GM23338 (cell line): ENCODE data around the gene LAMB3. TPM values are rescaled to one million over a fixed set of nuclear protein-coding genes. Genes with fewer than 3 reads are reported as not detected.

Source experiments
- ATAC-seq: fragments of 200-7000 bp; cut with Tn5 transposase; 3 replicates; pipeline ENCODE4 v1.9.1; 2020
- DNase-seq: peaks from one replicate; pipeline ENCODE4 v3.0.0-alpha.2; 2015; ENCODE audit warnings: low spot score
- H2AFZ ChIP-seq: fragments of 200-600 bp; sonication (generic); 2 replicates; pipeline ENCODE4 v1.8.0; 2016; ENCODE audit warnings: antibody characterized with exemption, mild to moderate bottlenecking, moderate library complexity
- H3F3A ChIP-seq: fragments of 200-600 bp; sonication (generic); replicated peaks from 2 replicates; pipeline ENCODE4 v1.8.0; 2017; ENCODE audit warnings: antibody characterized with exemption, mixed run types, low read depth
- H3K27ac ChIP-seq: fragments of 200-600 bp; sonication (generic); 2 replicates; pipeline ENCODE4 v1.6.1; 2016; ENCODE audit warnings: low read depth
- H3K27me3 ChIP-seq: fragments of 200-600 bp; sonication (generic); 2 replicates; pipeline ENCODE4 v1.8.0; 2016; ENCODE audit warnings: mild to moderate bottlenecking, mixed run types, moderate library complexity; ENCODE audit not compliant: insufficient read depth
- H3K36me3 ChIP-seq: fragments of 200-600 bp; sonication (generic); 2 replicates; pipeline ENCODE4 v1.8.0; 2016; ENCODE audit warnings: mild to moderate bottlenecking; ENCODE audit not compliant: insufficient read depth
- H3K4me1 ChIP-seq: fragments of 200-600 bp; sonication (generic); 2 replicates; pipeline ENCODE4 v1.8.0; 2016; ENCODE audit warnings: mild to moderate bottlenecking, moderate library complexity; ENCODE audit not compliant: insufficient read depth
- H3K4me2 ChIP-seq: fragments of 200-600 bp; sonication (generic); 2 replicates; pipeline ENCODE4 v1.7.1; 2017; ENCODE audit warnings: mixed run types
- H3K4me3 ChIP-seq: fragments of 200-600 bp; sonication (generic); 2 replicates; pipeline ENCODE4 v1.6.1; 2016; ENCODE audit warnings: mixed run types
- H3K79me2 ChIP-seq: fragments of 200-600 bp; sonication (generic); replicated peaks from 2 replicates; pipeline ENCODE4 v1.8.0; 2017; ENCODE audit warnings: mild to moderate bottlenecking; ENCODE audit not compliant: insufficient read depth
- H3K9me2 ChIP-seq: fragments of 200-600 bp; sonication (generic); 2 replicates; pipeline ENCODE4 v1.8.0; 2017; ENCODE audit not compliant: insufficient read depth
- H4K20me1 ChIP-seq: fragments of 200-600 bp; sonication (generic); replicated peaks from 2 replicates; pipeline ENCODE4 v1.8.0; 2017; ENCODE audit warnings: mild to moderate bottlenecking; ENCODE audit not compliant: insufficient read depth
- H3K27ac Mint-ChIP-seq: 2 replicates; pipeline ENCODE4 v1.8.0; 2020; ENCODE audit warnings: inconsistent platforms, mild to moderate bottlenecking, moderate library complexity, mixed read lengths
- H3K27me3 Mint-ChIP-seq: 3 replicates; pipeline ENCODE4 v1.8.0; 2022; ENCODE audit warnings: low read depth, mild to moderate bottlenecking, moderate library complexity, mixed read lengths, inconsistent platforms; ENCODE audit not compliant: insufficient read depth, poor library complexity
- H3K36me3 Mint-ChIP-seq: 3 replicates; pipeline ENCODE4 v1.8.0; 2021; ENCODE audit warnings: low read depth, mild to moderate bottlenecking, inconsistent platforms, moderate library complexity, mixed read lengths
- H3K4me1 Mint-ChIP-seq: 3 replicates; pipeline ENCODE4 v1.8.0; 2020; ENCODE audit warnings: mild to moderate bottlenecking, inconsistent platforms, mixed read lengths
- H3K4me3 Mint-ChIP-seq: 3 replicates; pipeline ENCODE4 v1.8.0; 2021; ENCODE audit warnings: moderate library complexity, mild to moderate bottlenecking, inconsistent platforms, mixed read lengths
- H3K9me3 Mint-ChIP-seq: 3 replicates; pipeline ENCODE4 v1.8.0; 2020; ENCODE audit warnings: moderate library complexity, mild to moderate bottlenecking, inconsistent platforms, mixed read lengths
- CREB1 ChIP-seq: fragments of 250-450 bp; sonication (Bioruptor Pico); IDR thresholded peaks from 2 replicates; pipeline ENCODE4 v1.5.0; 2020; ENCODE audit warnings: low read depth, mild to moderate bottlenecking, moderate library complexity
- EZH2phosphoT487 ChIP-seq: fragments of 200-600 bp; sonication (generic); IDR thresholded peaks from one replicate; pipeline ENCODE4 v1.8.1; 2018; ENCODE audit warnings: antibody characterized with exemption; ENCODE audit not compliant: unreplicated experiment
- NANOG ChIP-seq: IDR thresholded peaks from 2 replicates; pipeline ENCODE4 v1.6.1; 2016; ENCODE audit warnings: antibody characterized with exemption, borderline replicate concordance
- POLR2AphosphoS5 ChIP-seq: IDR thresholded peaks from 2 replicates; pipeline ENCODE4 v1.6.1; 2016; ENCODE audit warnings: antibody characterized with exemption, low read depth
- ZNF331 ChIP-seq: fragments of 250-450 bp; sonication (Bioruptor Pico); IDR thresholded peaks from 2 replicates; pipeline ENCODE4 v1.5.0; 2020; ENCODE audit warnings: low read depth, mild to moderate bottlenecking, moderate library complexity
- polyA plus RNA-seq: library from polyadenylated mRNA; unstranded; fragments of >200 nt; fragmentation: Nextera tagmentation; extraction: Ambion mirVana; gene quantifications from 2 replicates; pipeline ENCODE4 v1.2.1, GENCODE V29; 2016
- total RNA-seq: library from RNA; depleted of rRNA; stranded (reverse); fragments of >200 nt; shearing (Covaris generic); gene quantifications from 2 replicates; pipeline ENCODE4 v1.2.3, GENCODE V29; 2014
- TF ChIP-seq, protein P1 (sequence below): IDR thresholded peaks from one replicate; pipeline ENCODE4 v1.6.1; 2018; ENCODE audit warnings: antibody characterized with exemption; ENCODE audit not compliant: unreplicated experiment
- TF ChIP-seq, protein P2 (sequence below), 2 experiments: fragments of 200-600 bp in 1 of 2; sonication (generic) in 1 of 2; conservative IDR thresholded peaks; 2 replicates each; pipeline versions ENCODE4 v1.5.1 to v1.6.1; 2016 to 2017; ENCODE audit warnings: antibody characterized with exemption in 2 of 2, low read depth in 2 of 2, mild to moderate bottlenecking in 2 of 2, moderate library complexity in 1 of 2

Gene LAMB3
- total and polyA plus RNA-seq, 2 experiments from 2014 or later: 0.05 to 0.52 TPM

DNA sequence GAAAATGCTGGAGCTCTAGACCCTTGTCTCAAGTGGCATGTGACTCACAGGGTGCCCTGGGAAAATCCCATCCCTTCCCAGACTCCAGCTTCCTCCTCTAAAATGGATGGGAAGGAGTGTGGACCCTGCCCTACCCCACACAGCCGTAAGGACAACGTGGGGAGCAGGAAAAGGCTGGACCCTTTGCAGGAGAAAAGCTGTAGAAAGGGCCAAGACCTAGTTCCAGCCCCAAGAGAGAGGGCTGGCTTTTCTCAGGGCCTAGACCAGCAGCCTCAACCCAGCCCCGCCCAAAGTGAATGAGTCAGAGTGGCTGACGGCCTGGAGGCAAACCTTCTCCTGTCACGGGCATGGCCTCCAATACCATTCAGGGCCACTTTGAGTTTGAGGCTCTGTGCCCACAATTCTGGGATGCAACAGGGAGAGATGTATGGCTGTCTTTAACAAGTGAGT lies 1.1 kb downstream of the LAMB3 start (continued):
- TF ChIP-seq ZNF331 (CRISPR knock-in tag): no peak
- no peak for TF ChIP-seq EZH2phosphoT487
- TF ChIP-seq POLR2AphosphoS5: no peak
- TF ChIP-seq, protein P1, sequence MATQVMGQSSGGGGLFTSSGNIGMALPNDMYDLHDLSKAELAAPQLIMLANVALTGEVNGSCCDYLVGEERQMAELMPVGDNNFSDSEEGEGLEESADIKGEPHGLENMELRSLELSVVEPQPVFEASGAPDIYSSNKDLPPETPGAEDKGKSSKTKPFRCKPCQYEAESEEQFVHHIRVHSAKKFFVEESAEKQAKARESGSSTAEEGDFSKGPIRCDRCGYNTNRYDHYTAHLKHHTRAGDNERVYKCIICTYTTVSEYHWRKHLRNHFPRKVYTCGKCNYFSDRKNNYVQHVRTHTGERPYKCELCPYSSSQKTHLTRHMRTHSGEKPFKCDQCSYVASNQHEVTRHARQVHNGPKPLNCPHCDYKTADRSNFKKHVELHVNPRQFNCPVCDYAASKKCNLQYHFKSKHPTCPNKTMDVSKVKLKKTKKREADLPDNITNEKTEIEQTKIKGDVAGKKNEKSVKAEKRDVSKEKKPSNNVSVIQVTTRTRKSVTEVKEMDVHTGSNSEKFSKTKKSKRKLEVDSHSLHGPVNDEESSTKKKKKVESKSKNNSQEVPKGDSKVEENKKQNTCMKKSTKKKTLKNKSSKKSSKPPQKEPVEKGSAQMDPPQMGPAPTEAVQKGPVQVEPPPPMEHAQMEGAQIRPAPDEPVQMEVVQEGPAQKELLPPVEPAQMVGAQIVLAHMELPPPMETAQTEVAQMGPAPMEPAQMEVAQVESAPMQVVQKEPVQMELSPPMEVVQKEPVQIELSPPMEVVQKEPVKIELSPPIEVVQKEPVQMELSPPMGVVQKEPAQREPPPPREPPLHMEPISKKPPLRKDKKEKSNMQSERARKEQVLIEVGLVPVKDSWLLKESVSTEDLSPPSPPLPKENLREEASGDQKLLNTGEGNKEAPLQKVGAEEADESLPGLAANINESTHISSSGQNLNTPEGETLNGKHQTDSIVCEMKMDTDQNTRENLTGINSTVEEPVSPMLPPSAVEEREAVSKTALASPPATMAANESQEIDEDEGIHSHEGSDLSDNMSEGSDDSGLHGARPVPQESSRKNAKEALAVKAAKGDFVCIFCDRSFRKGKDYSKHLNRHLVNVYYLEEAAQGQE: no peak
- TF ChIP-seq NANOG: no peak

DNA sequence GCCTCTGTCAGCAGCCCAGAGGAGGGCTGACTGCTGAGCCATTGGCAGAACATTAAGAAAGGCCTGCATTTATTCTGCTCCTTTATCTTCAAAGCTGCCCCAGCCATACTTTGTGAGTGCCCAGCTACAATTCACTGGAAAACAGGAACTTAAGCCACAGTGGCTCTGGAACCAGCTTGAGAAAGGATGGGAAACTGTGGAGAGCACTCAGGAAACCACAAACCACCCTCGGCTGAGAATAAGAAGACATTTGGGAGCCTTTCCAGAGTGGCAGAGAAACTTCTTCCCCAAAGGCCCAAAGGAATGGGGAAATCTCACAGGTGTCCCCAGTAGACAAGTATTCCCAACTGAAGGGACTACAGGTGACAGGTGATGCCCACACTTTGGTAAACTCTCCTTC lies 1.8 kb downstream of the LAMB3 start:
- Histone ChIP-seq H3K4me3 (no peak overlapping the region), H3K9me2 (no peaks in the 10 kb centered on the region), H3K36me3 (no peaks in the 10 kb centered on the region), H3K27me3 (no peaks in the 10 kb centered on the region), H3K4me1 (peaks cover 7% of the 10 kb centered on the region), H3K79me2 (no peaks in the 10 kb centered on the region), H3K4me2 (no peak overlapping the region), H2AFZ (no peak overlapping the region), H3F3A (no peaks in the 10 kb centered on the region), H4K20me1 (no peaks in the 10 kb centered on the region), H3K27ac (no peak overlapping the region)
- no peaks in the 10 kb centered on the region; the same call in 2 of the 3 replicates for H3K9me3 Mint-ChIP-seq
- H3K4me3 Mint-ChIP-seq: no peak overlapping the region
- DNase-seq (no peak), ATAC-seq (no peak)
- peaks cover 12% of the 10 kb centered on the region for H3K27me3 Mint-ChIP-seq
- H3K27ac Mint-ChIP-seq: no peak overlapping the region
- peaks cover 23% of the 10 kb centered on the region for H3K4me1 Mint-ChIP-seq
- TF ChIP-seq, protein P1: no peak
- no peak for TF ChIP-seq CREB1 (CRISPR knock-in tag)
- no peak for TF ChIP-seq ZNF331 (CRISPR knock-in tag)
- TF ChIP-seq, protein P2, sequence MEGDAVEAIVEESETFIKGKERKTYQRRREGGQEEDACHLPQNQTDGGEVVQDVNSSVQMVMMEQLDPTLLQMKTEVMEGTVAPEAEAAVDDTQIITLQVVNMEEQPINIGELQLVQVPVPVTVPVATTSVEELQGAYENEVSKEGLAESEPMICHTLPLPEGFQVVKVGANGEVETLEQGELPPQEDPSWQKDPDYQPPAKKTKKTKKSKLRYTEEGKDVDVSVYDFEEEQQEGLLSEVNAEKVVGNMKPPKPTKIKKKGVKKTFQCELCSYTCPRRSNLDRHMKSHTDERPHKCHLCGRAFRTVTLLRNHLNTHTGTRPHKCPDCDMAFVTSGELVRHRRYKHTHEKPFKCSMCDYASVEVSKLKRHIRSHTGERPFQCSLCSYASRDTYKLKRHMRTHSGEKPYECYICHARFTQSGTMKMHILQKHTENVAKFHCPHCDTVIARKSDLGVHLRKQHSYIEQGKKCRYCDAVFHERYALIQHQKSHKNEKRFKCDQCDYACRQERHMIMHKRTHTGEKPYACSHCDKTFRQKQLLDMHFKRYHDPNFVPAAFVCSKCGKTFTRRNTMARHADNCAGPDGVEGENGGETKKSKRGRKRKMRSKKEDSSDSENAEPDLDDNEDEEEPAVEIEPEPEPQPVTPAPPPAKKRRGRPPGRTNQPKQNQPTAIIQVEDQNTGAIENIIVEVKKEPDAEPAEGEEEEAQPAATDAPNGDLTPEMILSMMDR (conservative IDR thresholded peaks at IDR 0.05; ENCODE audit: low read depth in 2 of 2): no peak
- TF ChIP-seq POLR2AphosphoS5: no peak
- H3K36me3 Mint-ChIP-seq: no peaks in the 10 kb centered on the region
